Activated CD8-positive, alpha-beta T cell treated with anti-CD3 and anti-CD28 coated beads for 36 hours (primary cell): ENCODE data around the gene SLC15A5. TPM values are rescaled to one million over a fixed set of nuclear protein-coding genes. Genes with fewer than 3 reads are reported as not detected.

Experiments used
- ATAC-seq: fragments of 200-7000 bp; cut with Tn5 transposase; one replicate; pipeline ENCODE4 v1.10.0; 2021; ENCODE audit warnings: mild to moderate bottlenecking, moderate library complexity
- CTCF ChIA-PET: fragments of 350-600 bp; sonication (Branson Sonifier 250); formaldehyde crosslinking; loops from one replicate; lab custom pipeline; 2021; ENCODE audit warnings: antibody characterized with exemption; lab: Charles Lee
- POLR2A ChIA-PET: fragments of 350-600 bp; sonication (Branson Sonifier 250); formaldehyde crosslinking; loops from one replicate; lab custom pipeline; 2021; ENCODE audit warnings: antibody characterized with exemption; lab: Charles Lee
- DNase-seq: peaks from one replicate; pipeline ENCODE4 v3.0.0-alpha.2; 2020
- H3K27ac Mint-ChIP-seq: one replicate; pipeline ENCODE4 v1.8.0; 2021; ENCODE audit warnings: mild to moderate bottlenecking, mixed read lengths
- H3K27me3 Mint-ChIP-seq: one replicate; pipeline ENCODE4 v1.8.0; 2021; ENCODE audit warnings: mixed read lengths
- H3K36me3 Mint-ChIP-seq: one replicate; pipeline ENCODE4 v1.8.0; 2021; ENCODE audit warnings: low read depth, mixed read lengths
- H3K4me1 Mint-ChIP-seq: one replicate; pipeline ENCODE4 v1.8.0; 2021; ENCODE audit warnings: low read depth, mixed read lengths
- H3K4me3 Mint-ChIP-seq: one replicate; pipeline ENCODE4 v1.8.0; 2021; ENCODE audit warnings: mild to moderate bottlenecking, moderate library complexity, mixed read lengths
- H3K9me3 Mint-ChIP-seq: one replicate; pipeline ENCODE4 v1.8.0; 2021; ENCODE audit warnings: mixed read lengths
- CTCF ChIP-seq: fragments of 200-600 bp; IDR thresholded peaks from one replicate; pipeline ENCODE4 v1.8.0; 2022; ENCODE audit warnings: antibody characterized with exemption, mild to moderate bottlenecking
- intact Hi-C: fragments of 100-400 bp; cut with micrococcal nuclease; formaldehyde crosslinking; loops from one replicate; pipeline ENCODE4 v1.10.0; 2022
- total RNA-seq, 2 experiments: library from RNA; stranded (reverse); gene quantifications; one replicate each; pipeline ENCODE4 v1.2.3, GENCODE V29; 2021

Gene SLC15A5
- total RNA-seq, 2 experiments from 2014 or later, result not detected

GRCh38 chr12:16198884-16199283 lies 78.6 kb downstream of the SLC15A5 start:
- ChIA-PET CTCF (no interaction called here), POLR2A (no interaction called here)
- Mint-ChIP-seq H3K9me3 (peaks cover 4% of the 10 kb centered on the region), H3K4me1 (no peaks in the 10 kb centered on the region), H3K4me3 (no peak overlapping the region), H3K36me3 (no peaks in the 10 kb centered on the region), H3K27me3 (no peaks in the 10 kb centered on the region), H3K27ac (no peak overlapping the region)
- DNase-seq (no peak), ATAC-seq (no peak)
- no peak for TF ChIP-seq CTCF
- intact Hi-C loops, result no loop called here

DNA sequence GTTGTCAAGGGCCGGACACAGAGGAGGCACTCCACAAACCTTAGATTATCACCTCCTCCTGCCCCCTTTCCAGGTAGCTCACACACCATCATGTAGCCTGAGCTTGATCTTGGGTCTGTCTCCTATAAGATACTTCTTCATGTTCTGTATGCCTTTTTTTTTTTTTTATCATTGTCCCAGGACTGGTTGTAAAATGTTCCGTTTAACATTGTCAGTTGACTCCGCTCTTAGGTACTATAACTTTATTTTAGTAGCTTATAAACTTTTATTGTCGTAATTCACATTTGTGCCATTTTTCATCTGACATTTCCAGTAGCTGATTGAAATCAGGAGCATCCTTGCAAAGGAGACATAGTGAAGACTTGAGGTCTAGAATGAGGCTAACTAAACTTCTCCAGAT lies 79.9 kb downstream of the SLC15A5 start:
- Mint-ChIP-seq H3K9me3 (peaks cover 4% of the 10 kb centered on the region), H3K4me1 (no peaks in the 10 kb centered on the region), H3K36me3 (no peaks in the 10 kb centered on the region), H3K27ac (no peak overlapping the region), H3K27me3 (no peaks in the 10 kb centered on the region), H3K4me3 (no peak overlapping the region)
- DNase-seq (no peak), ATAC-seq (no peak)
- intact Hi-C loops, result no loop called here
- POLR2A ChIA-PET, result no interaction called here
- TF ChIP-seq CTCF, result no peak
- CTCF ChIA-PET, result no interaction called here

GRCh38 chr12:16189849-16190248 lies 87.6 kb downstream of the SLC15A5 start:
- Mint-ChIP-seq H3K4me3 (no peak overlapping the region), H3K27ac (no peak overlapping the region), H3K4me1 (no peaks in the 10 kb centered on the region), H3K36me3 (no peaks in the 10 kb centered on the region), H3K9me3 (no peaks in the 10 kb centered on the region), H3K27me3 (peaks cover 2% of the 10 kb centered on the region)
- TF ChIP-seq CTCF, result no peak
- no peak for DNase-seq
- ChIA-PET POLR2A (no interaction called here), CTCF (no interaction called here)
- ATAC-seq, result no peak
- intact Hi-C loops, result no loop called here

DNA sequence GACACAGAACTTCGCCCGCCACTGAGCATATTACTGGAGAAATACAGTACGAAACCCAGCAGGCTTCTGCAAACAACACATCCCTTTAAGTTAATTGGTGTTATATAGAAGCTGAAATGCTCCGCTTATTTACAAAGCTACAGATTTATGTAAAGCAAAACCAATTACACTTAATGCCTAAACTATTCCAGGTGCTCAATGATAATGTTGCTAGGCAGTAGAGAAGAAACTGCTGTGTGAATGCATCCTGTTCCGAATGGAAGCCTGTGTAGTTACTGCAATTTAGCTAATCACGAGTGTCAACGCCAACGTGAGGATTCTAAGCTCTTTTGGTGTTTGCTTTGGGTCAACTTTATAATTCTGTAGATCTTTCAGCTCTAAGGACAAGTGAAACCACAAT lies 89.8 kb downstream of the SLC15A5 start:
- CTCF ChIA-PET, result no interaction called here
- POLR2A ChIA-PET, result no interaction called here
- no peaks in the 10 kb centered on the region for H3K36me3 Mint-ChIP-seq
- DNase-seq (no peak), ATAC-seq (no peak)
- H3K27ac Mint-ChIP-seq, result no peak overlapping the region
- H3K9me3 Mint-ChIP-seq, result no peaks in the 10 kb centered on the region
- peaks cover 2% of the 10 kb centered on the region for H3K27me3 Mint-ChIP-seq
- TF ChIP-seq CTCF, result no peak
- no peaks in the 10 kb centered on the region for H3K4me1 Mint-ChIP-seq
- no peak overlapping the region for H3K4me3 Mint-ChIP-seq
- intact Hi-C loops, result no loop called here

- no peak overlapping the region for H3K27ac Mint-ChIP-seq
- no peaks in the 10 kb centered on the region for H3K9me3 Mint-ChIP-seq
- intact Hi-C loops, result no loop called here
- peaks cover 2% of the 10 kb centered on the region for H3K27me3 Mint-ChIP-seq
- ChIA-PET POLR2A (no interaction called here), CTCF (no interaction called here)
- H3K36me3 Mint-ChIP-seq, result no peaks in the 10 kb centered on the region
- H3K4me3 Mint-ChIP-seq, result no peak overlapping the region
- TF ChIP-seq CTCF, result no peak
- no peaks in the 10 kb centered on the region for H3K4me1 Mint-ChIP-seq
- no peak for DNase-seq
- ATAC-seq, result no peak
Observed at GRCh38 chr12:16184681-16185080, 92.8 kb downstream of the SLC15A5 start.
